ENCODE data around the gene ELF2. TPM values are rescaled to one million over a fixed set of nuclear protein-coding genes. Genes with fewer than 3 reads are reported as not detected.

Gene ELF2
- total and polyA plus RNA-seq, 2 of the 8 experiments (the other 6 are each of a cell fraction or from before 2014, with no cell fraction given), result 21.1 to 44.3 TPM

GRCh38 chr4:139078926-139079325 is 98.1 kb downstream of the ELF2 start:
- Histone ChIP-seq H2BK5ac (ENCODE audit: low read depth, low read length) (no peak overlapping the region), H3K4me3 (ENCODE audit: extremely low read depth in 1 of 4, insufficient read depth in 2 of 4, low read depth in 3 of 4, low read length in 4 of 4) (no peak overlapping the region), H3K9me3 (ENCODE audit: insufficient read depth in 2 of 2, low read depth in 1 of 2, low read length in 1 of 2) (no peaks in the 10 kb centered on the region), H2AK5ac (ENCODE audit: low read depth, low read length) (no peak overlapping the region), H3K79me2 (ENCODE audit: control insufficient read depth in 1 of 2, insufficient read depth in 2 of 2, low read length in 2 of 2) (peaks cover 6 to 81% of the 10 kb centered on the region in 2 experiments; a peak in 3 of 4 replicates), H2BK15ac (ENCODE audit: low read length) (no peak overlapping the region), H2BK20ac (ENCODE audit: low read length) (no peak overlapping the region), H4K20me1 (replicated peaks in 1 of 2; ENCODE audit: control insufficient read depth in 1 of 2, insufficient read depth in 2 of 2, low read length in 2 of 2) (peaks cover 3 to 6% of the 10 kb centered on the region in 2 experiments), H3K9ac (replicated peaks in 1 of 4; ENCODE audit: extremely low read depth in 1 of 4, low read depth in 3 of 4, low read length in 3 of 4) (no peak overlapping the region), H4K91ac (replicated peaks; ENCODE audit: insufficient read length, low read length) (no peak overlapping the region), H3K27me3 (replicated peaks in 1 of 4; ENCODE audit: control insufficient read depth in 3 of 4, extremely low read depth in 1 of 4, insufficient read depth in 3 of 4, low read length in 3 of 4) (no peaks in the 10 kb centered on the region), H3K4me2 (ENCODE audit: insufficient read depth in 1 of 2, low read depth in 2 of 2, low read length in 2 of 2) (no peak overlapping the region), H2AFZ (ENCODE audit: low read length) (no peak overlapping the region), H4K5ac (ENCODE audit: insufficient read length, low read depth, low read length) (no peak overlapping the region), H3K14ac (ENCODE audit: insufficient read length) (no peak overlapping the region), H3K23me2 (ENCODE audit: low read depth, low read length) (peaks cover 8% of the 10 kb centered on the region), H3K4ac (replicated peaks; ENCODE audit: insufficient read length, low read depth, low read length) (no peak overlapping the region), H2BK12ac (ENCODE audit: low read depth, low read length) (no peak overlapping the region), H4K8ac (ENCODE audit: extremely low read depth, insufficient read depth, low read length) (no peak overlapping the region), H3K56ac (replicated peaks; ENCODE audit: insufficient read length, low read depth, low read length) (no peak overlapping the region), H3K27ac (ENCODE audit: low read depth, low read length) (no peak overlapping the region), H3K36me3 (ENCODE audit: control insufficient read depth in 2 of 4, insufficient read depth in 4 of 4, low read length in 3 of 4) (no peaks in the 10 kb centered on the region), H3K79me1 (ENCODE audit: low read depth, low read length) (no peaks in the 10 kb centered on the region), H3K18ac (ENCODE audit: extremely low read depth, low read length) (no peak overlapping the region), H2BK120ac (replicated peaks; ENCODE audit: low read depth, low read length) (no peak overlapping the region), H3K4me1 (replicated peaks in 1 of 4; ENCODE audit: control insufficient read depth in 3 of 4, insufficient read depth in 4 of 4, low read length in 3 of 4) (no peaks in the 10 kb centered on the region; a peak in 1 of 7 replicates), H3K23ac (ENCODE audit: insufficient read length) (no peak overlapping the region)
- DNase-seq (ENCODE audit: low read depth in 1 of 2, low spot score in 2 of 2) (no peak), FAIRE-seq (no peak)
- 88% methylated on average over 4 of the region's 4 CpGs; no CpG with 5 or more reads in 1 of the 2 experiments for WGBS, 2 experiments (ENCODE audit: extremely low coverage in 1 of 2, insufficient coverage in 1 of 2, insufficient read length in 1 of 2, insufficient replicate concordance in 2 of 2, low coverage in 1 of 2, low lambda C conversion rate in 2 of 2, missing lambda C conversion rate in 1 of 2)
- TF ChIP-seq RBBP5 (IDR thresholded peaks at IDR 0.05; ENCODE audit: borderline replicate concordance, low read depth, low read length), result no peak
- TF ChIP-seq ATF3 (IDR thresholded peaks at IDR 0.05; ENCODE audit: insufficient read depth, low read depth, low read length), result no peak
- ChIA-PET CTCF (ENCODE audit: partially characterized antibody) (interaction anchor here (0.7 to 2.1 kb wide), 5 partner anchors 14 to 89 kb away, joined by 3 to 5 read pairs (median 3); no protein-coding TSS in a partner anchor), POLR2A (ENCODE audit: partially characterized antibody) (interaction anchor here (0.9 to 2.1 kb wide), 2 partner anchors 98 to 223 kb away, joined by 3 to 6 read pairs; partner anchors contain the start of genes ELF2 and NDUFC1)
